Spinal cord (tissue), 10 donors: ENCODE data around the gene ROBO2. TPM values are rescaled to one million over a fixed set of nuclear protein-coding genes. Genes with fewer than 3 reads are reported as not detected.
"Not testable (repeated sequence)": the region's sequence is repeated elsewhere in the genome, so short reads cannot be mapped to it uniquely, and the experiment has no call there.

Source experiments
- DNase-seq, 6 donors: peaks; one replicate each; pipeline versions ENCODE4 v3.0.0 to v3.0.0-alpha.2; 2013 to 2015; ENCODE audit warnings: low spot score in 6 of 6, low read depth in 4 of 6
- H3K27ac ChIP-seq: one replicate; pipeline ENCODE4 v1.5.1; 2013; ENCODE audit warnings: low read depth, low read length, control low read depth
- H3K27me3 ChIP-seq: one replicate; pipeline ENCODE4 v1.6.1; 2013; ENCODE audit warnings: low read length; ENCODE audit not compliant: control insufficient read depth, insufficient read depth
- H3K36me3 ChIP-seq: one replicate; pipeline ENCODE4 v1.6.1; 2013; ENCODE audit warnings: low read length; ENCODE audit not compliant: control insufficient read depth, insufficient read depth
- H3K4me1 ChIP-seq: one replicate; pipeline ENCODE4 v1.6.1; 2013; ENCODE audit warnings: low read length; ENCODE audit not compliant: control insufficient read depth, insufficient read depth
- H3K4me3 ChIP-seq: one replicate; pipeline ENCODE4 v1.5.1; 2013; ENCODE audit warnings: low read depth, low read length, control low read depth
- H3K9me3 ChIP-seq: one replicate; pipeline ENCODE4 v1.6.1; 2013; ENCODE audit warnings: low read length; ENCODE audit not compliant: control insufficient read depth, insufficient read depth
- WGBS: methylation state at CpG from one replicate; pipeline ENCODE4 v1.1.5; 2013; ENCODE audit warnings: missing lambda C conversion rate; ENCODE audit not compliant: insufficient coverage; 5-methylcytosine and 5-hydroxymethylcytosine counted together
- polyA plus RNA-seq, 2 donors: library from polyadenylated mRNA; unstranded; fragments of 120-200 nt; gene quantifications; one replicate each; pipeline ENCODE4 v1.2.1, GENCODE V29; 2013; ENCODE audit not compliant: insufficient read length in 2 of 2
- total RNA-seq, 2 donors: library from RNA; depleted of rRNA in 1 of 2; stranded (reverse); fragments of 120-200 nt in 1 of 2; fragments of >200 nt in 1 of 2; gene quantifications; one replicate each; pipeline versions ENCODE4 v1.2.3 to v1.2.4, GENCODE V29; 2013 to 2014
- donor health status: healthy.

ROBO2 gene
- total and polyA plus RNA-seq, 4 donors: 75.0 to 196 (median 114) TPM

DNA sequence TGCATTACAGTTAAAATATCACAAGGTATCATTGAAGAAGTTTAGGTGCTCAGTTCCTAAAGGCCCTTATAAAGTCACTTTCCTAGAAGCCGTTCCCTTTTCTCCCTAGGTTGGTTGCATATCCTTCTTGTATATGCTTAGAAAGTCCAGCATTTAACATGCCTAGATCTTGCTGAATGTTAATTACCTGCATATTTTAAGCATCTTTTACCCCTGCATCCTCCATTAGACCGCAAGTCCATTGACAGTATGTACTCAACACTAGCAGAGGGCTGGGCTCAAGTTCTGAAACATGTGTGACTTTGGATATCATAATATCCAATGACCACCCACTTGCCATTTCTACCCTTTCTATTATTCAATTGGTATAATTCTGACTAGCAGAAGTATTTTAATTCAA lies 336.6 kb downstream of the ROBO2 start:
- Histone ChIP-seq H3K27me3 (no peaks in the 10 kb centered on the region), H3K27ac (no peak overlapping the region), H3K4me1 (no peaks in the 10 kb centered on the region), H3K4me3 (no peak overlapping the region), H3K9me3 (no peaks in the 10 kb centered on the region), H3K36me3 (no peaks in the 10 kb centered on the region)
- no peak for DNase-seq
- WGBS: no CpG with 5 or more reads among the region's 2 CpGs

DNA sequence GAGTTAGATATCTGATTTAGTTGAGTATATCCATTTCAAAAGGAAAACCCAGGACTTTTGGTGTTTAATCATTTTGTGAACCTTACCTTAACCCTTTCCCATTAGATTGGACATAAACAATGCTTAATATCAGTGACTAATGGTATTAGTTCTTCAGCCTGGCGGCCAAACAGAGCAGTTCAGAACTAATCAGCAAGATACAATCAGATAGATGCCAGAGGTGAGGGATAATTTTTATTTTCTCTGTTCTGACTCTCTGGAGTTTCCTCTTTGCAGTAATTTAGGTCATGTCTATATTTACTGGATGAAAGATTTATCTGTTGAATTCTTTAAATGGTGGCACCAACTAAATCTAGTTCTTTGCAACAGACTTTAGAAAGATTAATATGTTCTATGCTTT lies 337.8 kb downstream of the ROBO2 start:
- Histone ChIP-seq H3K27me3 (no peaks in the 10 kb centered on the region), H3K36me3 (no peaks in the 10 kb centered on the region), H3K4me3 (no peak overlapping the region), H3K9me3 (no peaks in the 10 kb centered on the region), H3K27ac (no peak overlapping the region), H3K4me1 (no peaks in the 10 kb centered on the region)
- no peak for DNase-seq
- no CpG with 5 or more reads among the region's 1 CpG for WGBS

DNA sequence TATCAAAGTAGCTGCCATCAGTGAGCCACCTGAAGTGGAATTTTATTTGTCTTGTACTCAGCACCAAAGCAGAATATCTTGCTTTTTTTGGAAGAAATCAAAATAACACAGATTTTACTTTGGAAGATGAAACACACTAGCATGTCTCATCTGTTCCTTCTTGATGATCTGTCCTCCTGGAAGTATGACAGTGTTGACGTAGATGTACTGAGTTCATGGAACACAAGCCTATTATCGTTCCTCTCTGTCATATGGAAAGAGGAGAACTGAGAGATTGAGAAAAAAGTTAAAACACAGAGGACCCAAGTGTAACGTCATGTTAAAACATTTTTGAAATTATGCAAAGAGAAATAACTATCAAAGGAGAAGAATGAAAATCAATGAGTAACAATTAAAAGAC lies 340.2 kb downstream of the ROBO2 start:
- Histone ChIP-seq H3K9me3 (no peaks in the 10 kb centered on the region), H3K36me3 (no peaks in the 10 kb centered on the region), H3K27me3 (no peaks in the 10 kb centered on the region), H3K4me1 (no peaks in the 10 kb centered on the region), H3K27ac (no peak overlapping the region), H3K4me3 (no peak overlapping the region)
- WGBS: 86% methylated on average over 1 of the region's 3 CpGs
- DNase-seq: no peak

DNA sequence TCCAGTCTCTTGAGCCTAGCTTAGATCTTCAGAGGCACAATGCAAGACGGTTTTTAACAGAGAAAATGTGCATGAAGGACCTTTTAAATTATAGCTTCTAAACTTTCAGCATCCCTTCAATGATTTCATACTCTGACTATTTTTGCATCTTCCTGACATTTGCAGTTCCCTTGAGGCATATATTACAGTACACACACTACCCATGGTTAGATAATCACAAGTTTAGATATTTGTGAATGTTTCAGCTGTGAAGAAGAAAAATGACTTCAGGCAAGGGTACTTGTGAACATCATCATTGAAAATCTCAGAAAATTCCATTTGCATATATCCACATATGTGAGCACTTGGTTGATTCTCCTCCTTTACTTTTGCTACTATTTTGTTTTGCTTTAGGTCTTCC lies 341.5 kb downstream of the ROBO2 start:
- Histone ChIP-seq H3K27ac (no peak overlapping the region), H3K4me3 (no peak overlapping the region), H3K36me3 (no peaks in the 10 kb centered on the region), H3K9me3 (no peaks in the 10 kb centered on the region), H3K4me1 (no peaks in the 10 kb centered on the region), H3K27me3 (no peaks in the 10 kb centered on the region)
- WGBS: no CpG with 5 or more reads among the region's 1 CpG
- DNase-seq: no peak

DNA sequence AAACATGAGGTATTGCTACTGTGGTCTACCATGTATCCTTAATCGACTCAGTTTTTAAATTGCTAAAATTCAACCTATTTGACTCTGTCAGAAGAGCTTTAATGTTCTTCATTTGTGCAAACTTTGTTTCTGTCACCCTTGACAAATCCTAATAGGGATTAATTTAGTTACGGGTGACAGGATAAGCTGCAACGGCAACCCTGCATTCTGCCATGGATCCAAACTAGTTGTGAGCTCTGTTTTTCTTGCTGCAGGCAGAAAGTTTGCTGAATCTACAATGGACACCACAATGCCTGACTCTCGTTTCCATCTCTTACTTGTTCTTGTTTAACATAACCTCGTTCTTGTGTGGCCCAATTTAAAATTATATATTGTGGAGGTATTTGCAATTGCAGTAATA lies 352.3 kb downstream of the ROBO2 start:
- 64% methylated on average over 2 of the region's 5 CpGs for WGBS
- no peak for DNase-seq
- Histone ChIP-seq H3K36me3 (no peaks in the 10 kb centered on the region), H3K4me1 (no peaks in the 10 kb centered on the region), H3K9me3 (no peaks in the 10 kb centered on the region), H3K27ac (no peak overlapping the region), H3K27me3 (no peaks in the 10 kb centered on the region), H3K4me3 (no peak overlapping the region)

DNA sequence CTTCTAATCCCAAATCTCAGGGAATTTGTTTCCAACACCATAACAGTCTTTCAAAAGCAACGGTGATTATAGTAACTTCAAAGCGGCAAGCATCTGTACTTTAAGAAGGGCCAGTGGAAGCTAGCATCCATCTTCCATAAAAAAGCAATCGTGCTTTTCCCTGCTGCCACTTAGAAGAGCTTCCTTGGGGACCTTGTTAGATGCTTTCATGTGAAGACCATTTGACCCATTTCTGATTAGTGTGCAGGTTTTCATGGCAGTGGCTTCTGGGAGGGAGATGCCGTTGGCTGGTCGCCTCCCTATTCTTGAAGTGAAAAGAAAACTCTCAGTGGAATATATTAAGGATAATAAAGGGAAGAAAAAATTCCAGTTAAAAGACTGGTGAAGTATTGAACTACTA lies 354.1 kb downstream of the ROBO2 start:
- 40% methylated on average over 2 of the region's 5 CpGs for WGBS
- H3K4me1 ChIP-seq: no peaks in the 10 kb centered on the region
- H3K27ac ChIP-seq: no peak overlapping the region

DNA sequence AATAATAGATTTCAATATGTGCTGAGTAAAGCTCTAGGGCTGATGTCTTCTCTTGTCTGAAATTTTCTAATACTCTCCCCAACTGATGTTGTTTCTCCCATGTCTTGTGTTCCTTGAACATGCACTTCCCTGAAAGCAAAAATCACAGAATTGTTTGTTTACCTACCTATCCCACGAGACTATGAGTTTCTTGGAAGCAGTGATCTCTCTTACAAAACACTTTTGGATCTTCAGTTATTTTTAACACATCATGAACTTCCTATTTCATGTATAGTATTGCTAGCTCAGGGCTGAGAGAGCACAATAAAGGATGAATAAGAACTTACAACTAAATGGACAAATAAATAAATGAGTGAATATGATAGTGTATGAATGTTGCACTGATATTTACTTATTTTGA lies 365.0 kb downstream of the ROBO2 start:
- WGBS: no CpG with 5 or more reads among the region's 1 CpG
- no peaks in the 10 kb centered on the region for H3K9me3 ChIP-seq
- DNase-seq: no peak
- no peak overlapping the region for H3K4me3 ChIP-seq
- no peaks in the 10 kb centered on the region for H3K27me3 ChIP-seq
- no peaks in the 10 kb centered on the region for H3K36me3 ChIP-seq
- H3K4me1 ChIP-seq: no peaks in the 10 kb centered on the region
- no peak overlapping the region for H3K27ac ChIP-seq

More for the DNA sequence above, 354.1 kb downstream of the ROBO2 start:
- Histone ChIP-seq H3K4me3 (no peak overlapping the region), H3K36me3 (no peaks in the 10 kb centered on the region), H3K27me3 (no peaks in the 10 kb centered on the region), H3K9me3 (no peaks in the 10 kb centered on the region)
- no peak for DNase-seq

DNA sequence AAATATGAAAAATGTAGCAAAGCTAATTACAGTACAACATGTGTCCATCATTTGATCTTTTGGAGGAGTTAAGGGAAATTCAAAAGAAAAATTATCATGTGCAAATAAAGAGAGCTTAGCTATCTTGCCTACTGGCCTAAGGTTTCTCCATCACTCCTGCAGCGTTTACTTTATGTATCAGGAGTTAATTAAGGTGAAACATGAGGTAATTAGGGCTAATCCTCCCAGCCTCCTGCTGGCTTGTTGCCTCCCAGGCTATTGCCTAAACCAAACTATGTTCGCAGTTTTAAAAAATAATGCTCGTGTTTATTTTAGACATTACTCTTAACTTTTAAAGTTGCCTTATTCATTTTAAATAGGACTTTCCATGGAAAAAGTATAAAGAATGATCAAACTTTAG lies 367.5 kb downstream of the ROBO2 start:
- DNase-seq: peak in 1 of 6 donors; percentile 45
- WGBS: no CpG with 5 or more reads among the region's 3 CpGs
- Histone ChIP-seq H3K36me3 (no peaks in the 10 kb centered on the region), H3K27ac (no peak overlapping the region), H3K4me3 (no peak overlapping the region), H3K9me3 (no peaks in the 10 kb centered on the region), H3K27me3 (no peaks in the 10 kb centered on the region), H3K4me1 (no peaks in the 10 kb centered on the region)

DNA sequence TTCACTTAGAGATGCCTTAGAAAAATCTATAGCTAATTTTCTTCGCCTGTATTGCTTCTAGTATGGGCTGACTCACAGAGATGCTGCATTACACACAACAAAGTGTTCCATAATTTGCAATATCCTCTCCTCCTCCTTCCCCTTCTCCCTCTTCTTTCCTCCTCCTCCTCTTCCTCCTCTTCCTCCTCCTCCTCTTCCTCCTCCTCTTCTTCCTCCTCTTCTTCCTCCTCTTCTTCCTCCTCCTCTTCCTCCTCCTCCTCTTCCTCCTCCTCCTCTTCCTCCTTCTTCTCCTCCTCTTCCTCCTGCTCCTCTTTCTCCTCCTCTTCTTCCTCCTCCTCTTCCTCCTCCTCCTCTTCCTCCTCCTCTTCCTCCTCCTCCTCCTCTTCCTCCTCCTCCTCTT lies 370.4 kb downstream of the ROBO2 start:
- not testable (repeated sequence) for H3K4me1 ChIP-seq, DNase-seq, H3K27me3 ChIP-seq, H3K36me3 ChIP-seq, H3K27ac ChIP-seq, H3K4me3 ChIP-seq, H3K9me3 ChIP-seq
- WGBS: 88% methylated on average over 1 of the region's 1 CpG

DNA sequence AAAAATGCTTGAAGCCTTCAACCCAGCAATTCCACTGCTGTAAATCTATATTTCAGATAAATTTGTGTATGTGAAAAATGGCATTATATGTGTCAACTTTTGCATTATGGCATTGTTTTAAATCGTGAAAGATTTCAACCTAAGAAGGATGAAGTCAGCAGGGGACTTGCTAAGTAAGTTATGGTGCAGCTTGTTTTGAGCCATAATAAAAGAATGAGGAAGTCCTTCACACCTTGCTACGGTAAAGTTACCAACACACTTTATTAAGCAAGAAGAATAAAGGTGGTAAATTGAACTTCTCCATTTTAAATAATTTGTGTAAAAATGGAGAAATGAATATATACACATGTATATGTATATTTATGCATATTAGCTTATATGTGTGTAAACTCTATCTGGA lies 371.4 kb downstream of the ROBO2 start:
- Histone ChIP-seq H3K4me3 (no peak overlapping the region), H3K36me3 (no peaks in the 10 kb centered on the region), H3K27ac (no peak overlapping the region), H3K4me1 (no peaks in the 10 kb centered on the region), H3K27me3 (no peaks in the 10 kb centered on the region), H3K9me3 (no peaks in the 10 kb centered on the region)
- no CpG with 5 or more reads among the region's 2 CpGs for WGBS
- DNase-seq: no peak
